RWPE1 (cell line): ENCODE results near the gene GSN.

ENCODE experiments used
- CTCF ChIA-PET: fragments of 350-600 bp; sonication (Branson Sonifier 250); formaldehyde crosslinking; extraction: SDS; loops from one replicate; lab custom pipeline; 2021; lab: Yijun Ruan, JAX
- POLR2A ChIA-PET: fragments of 400-600 bp; formaldehyde crosslinking; extraction: SDS; loops from one replicate; lab custom pipeline; 2020; ENCODE audit warnings: antibody characterized with exemption; ENCODE audit not compliant: low non-redundant PET; lab: Yijun Ruan, JAX
- DNase-seq: peaks from one replicate; pipeline ENCODE4 v3.0.0; 2012; ENCODE audit warnings: low spot score
- H3K27ac ChIP-seq: fragments of 450-650 bp; 2 replicates; pipeline ENCODE4 v1.5.1; 2017
- CTCF ChIP-seq: fragments of 450-650 bp; conservative IDR thresholded peaks from 2 replicates; pipeline ENCODE4 v1.5.1; 2017; ENCODE audit warnings: low read depth, mild to moderate bottlenecking

The GSN gene

DNA sequence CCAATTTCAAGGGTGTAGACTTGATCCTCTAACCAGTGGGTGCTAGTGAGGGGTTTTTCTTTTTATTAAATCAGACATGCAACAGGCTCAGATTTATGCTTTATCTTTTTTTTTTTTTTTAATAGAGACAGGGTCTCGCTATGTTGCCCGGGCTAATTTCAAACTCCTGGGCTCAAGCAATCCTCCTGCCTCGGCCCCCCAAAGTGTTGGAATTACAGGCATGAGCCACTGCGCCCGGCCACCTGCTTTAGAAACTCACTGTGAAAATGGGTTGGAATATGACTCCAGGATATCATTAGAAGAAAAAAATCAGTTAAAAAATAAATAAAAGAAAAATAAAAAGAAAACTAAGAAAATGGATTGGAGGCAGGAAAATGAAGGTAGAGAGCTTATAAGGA, 51.4 kb downstream of the GSN start:
- POLR2A ChIA-PET: interaction anchor here (0.8 kb wide), 1 partner anchor 74 kb away, joined by 8 read pairs; no protein-coding TSS in a partner anchor
- H3K27ac ChIP-seq: peak overlapping the region; percentile 50
- DNase-seq: no peak
- TF ChIP-seq CTCF: no peak
- CTCF ChIA-PET: interaction anchor here (0.6 to 3.2 kb wide), 49 partner anchors 10 to 301 kb away, joined by 3 to 101 read pairs (median 5); partner anchors contain the start of gene GSN

DNA sequence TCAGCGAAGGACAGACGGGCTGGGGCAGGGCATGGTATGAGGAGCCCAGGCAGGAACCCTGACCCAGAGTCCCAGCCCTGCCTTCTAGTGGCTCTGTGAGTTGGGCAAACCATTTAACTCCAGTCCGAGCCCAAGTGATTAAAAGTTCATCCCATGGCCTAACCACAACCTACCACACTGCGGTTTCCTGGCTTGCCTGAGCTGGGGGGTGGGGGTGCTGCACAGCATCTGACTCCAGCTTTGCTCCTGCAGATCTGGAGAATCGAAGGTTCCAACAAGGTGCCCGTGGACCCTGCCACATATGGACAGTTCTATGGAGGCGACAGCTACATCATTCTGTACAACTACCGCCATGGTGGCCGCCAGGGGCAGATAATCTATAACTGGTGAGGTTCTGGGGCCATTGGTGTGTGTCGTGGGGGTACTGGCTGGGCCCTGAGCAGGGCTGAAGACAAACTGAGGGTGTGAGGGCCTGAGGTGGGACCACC, 53.1 kb downstream of the GSN start:
- ChIA-PET POLR2A (no interaction called here), CTCF (interaction anchor here (0.6 to 3.2 kb wide), 20 partner anchors 11 to 422 kb away, joined by 3 to 101 read pairs (median 8); partner anchors contain the start of gene GSN)
- peak overlapping the region; percentile 68 for H3K27ac ChIP-seq
- DNase-seq: no peak
- TF ChIP-seq CTCF: no peak

GRCh38 chr9:121322037-121322736, 54.2 kb downstream of the GSN start:
- DNase-seq: peak; percentile 95
- H3K27ac ChIP-seq: peak overlapping the region; percentile 75
- CTCF ChIA-PET: interaction anchor here (0.7 kb wide), 4 partner anchors 16 to 134 kb away, joined by 3 to 6 read pairs (median 4); no protein-coding TSS in a partner anchor
- no peak for TF ChIP-seq CTCF
- POLR2A ChIA-PET: no interaction called here

- ChIA-PET POLR2A (no interaction called here), CTCF (interaction anchor here (0.7 kb wide), 2 partner anchors 15 to 19 kb away, joined by 3 to 6 read pairs; no protein-coding TSS in a partner anchor)
- TF ChIP-seq CTCF: no peak
- no peak for DNase-seq
- H3K27ac ChIP-seq: peak overlapping the region; percentile 75
Measured at GRCh38 chr9:121322737-121323448, 54.9 kb downstream of the GSN start.

DNA sequence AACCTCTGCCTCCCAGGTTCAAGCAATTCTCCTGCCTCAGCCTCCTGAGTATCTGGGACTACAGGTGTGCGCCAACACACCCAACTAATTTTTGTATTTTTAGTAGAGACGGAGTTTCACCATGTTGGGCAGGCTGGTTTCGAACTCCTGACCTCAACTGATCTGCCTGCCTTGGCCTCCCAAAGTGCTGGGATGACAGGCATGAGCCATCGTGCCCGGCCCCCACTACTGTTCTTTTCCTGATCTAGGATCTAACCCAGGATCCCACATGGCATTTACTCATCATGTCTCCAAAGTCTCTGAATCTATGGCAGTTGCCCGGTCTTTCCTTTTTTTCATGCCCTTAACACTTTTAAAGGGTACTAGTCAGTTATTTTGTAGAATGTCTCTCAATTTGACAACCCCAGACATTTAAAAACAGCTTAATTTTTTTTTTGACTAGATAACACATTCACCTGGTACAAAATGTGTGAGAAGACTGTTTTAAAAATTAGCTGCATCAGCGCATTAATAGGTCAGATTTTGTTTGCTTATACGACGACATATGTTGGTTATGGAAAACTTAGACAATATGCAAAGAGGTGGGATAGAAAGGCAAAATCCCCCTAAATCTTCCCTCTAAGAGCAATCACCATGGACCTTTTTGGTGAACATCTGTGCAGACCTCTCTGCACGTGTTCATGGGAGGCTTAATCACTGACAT, 55.6 kb downstream of the GSN start:
- TF ChIP-seq CTCF: no peak
- no peak for DNase-seq
- ChIA-PET CTCF (no interaction called here), POLR2A (no interaction called here)
- H3K27ac ChIP-seq: peak overlapping the region; percentile 75

- peak overlapping the region; percentile 8; the same call in 1 of the 2 replicates for H3K27ac ChIP-seq
- no peak for TF ChIP-seq CTCF
- POLR2A ChIA-PET: no interaction called here
- DNase-seq: no peak
- CTCF ChIA-PET: no interaction called here
Measured at GRCh38 chr9:121324316-121324715, 56.4 kb downstream of the GSN start.
